Measurements from ENCODE around the gene RPL26.

GRCh38 chr17:8333281-8333680 lies 49.7 kb downstream of the RPL26 start:
- TF ChIP-seq CTCF (IDR thresholded peaks at IDR 0.05) (no peak), POLR2A (IDR thresholded peaks at IDR 0.05) (no peak)

Data from right lobe of liver (tissue), 4 donors.